Stimulated activated CD4-positive, alpha-beta T cell treated with anti-CD3 and anti-CD28 coated beads, Interleukin-12 subunit alpha, Interleukin-12 subunit beta, amount 100 ng/mL, for 4 hours (primary cell): Measurements from ENCODE around the gene SMC1B.
"Not testable (repeated sequence)": the region's sequence is repeated elsewhere in the genome, so short reads cannot be mapped to it uniquely, and the experiment has no call there.

Experiments
- DNase-seq: peaks from one replicate; pipeline ENCODE4 v3.0.0-alpha.2; 2020

Gene SMC1B

GRCh38 chr22:45413368-45414211 lies at the start of gene SMC1B, which contains the start of gene RIBC2:
Gene SMC1B, minus strand, starts transcription at chr22:45413599. Its CDS starts 32 bp downstream, at chr22:45413567.
Gene RIBC2, plus strand, starts transcription at chr22:45413693. Its CDS starts 194 bp downstream, at chr22:45413887.
- DNase-seq: peak; percentile 80

DNA sequence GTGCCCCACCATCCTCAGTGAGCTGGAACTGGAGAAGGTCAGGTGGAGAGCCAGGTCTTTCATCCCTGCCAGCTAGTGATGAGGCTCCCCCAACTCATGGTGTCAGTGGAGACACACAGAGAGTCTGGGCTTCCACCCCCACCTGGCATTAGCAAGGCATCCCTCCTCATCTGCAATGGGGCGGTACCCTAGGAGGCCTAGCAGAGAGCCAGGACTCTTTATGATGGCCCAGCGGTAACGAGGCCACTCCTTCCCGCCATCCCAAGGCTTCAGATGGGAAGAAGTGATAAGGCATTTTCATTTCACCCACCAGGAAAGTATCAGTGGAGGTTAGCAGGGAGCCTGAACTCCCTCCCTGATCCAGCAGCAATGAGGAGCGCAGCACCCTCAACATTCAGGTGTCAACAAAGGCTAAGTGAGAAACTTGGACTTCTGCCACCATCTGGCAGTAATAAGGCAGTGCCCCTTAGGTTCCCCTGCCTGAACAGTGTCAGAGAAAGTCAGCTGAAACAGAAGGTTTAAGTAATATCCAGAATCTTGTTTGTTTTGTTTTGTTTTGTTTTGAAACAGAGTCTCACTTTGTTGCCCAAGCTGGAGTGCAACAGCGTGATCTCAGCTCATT lies 48.7 kb upstream of the SMC1B start:
- no peak for DNase-seq

- DNase-seq: no peak
These were observed 47.1 kb upstream of the SMC1B start for GRCh38 chr22:45460288-45461109.

- DNase-seq: no peak
These were observed 45.8 kb upstream of the SMC1B start for GRCh38 chr22:45459235-45459634.

GRCh38 chr22:45458532-45458931 lies 45.1 kb upstream of the SMC1B start:
- no peak for DNase-seq

DNA sequence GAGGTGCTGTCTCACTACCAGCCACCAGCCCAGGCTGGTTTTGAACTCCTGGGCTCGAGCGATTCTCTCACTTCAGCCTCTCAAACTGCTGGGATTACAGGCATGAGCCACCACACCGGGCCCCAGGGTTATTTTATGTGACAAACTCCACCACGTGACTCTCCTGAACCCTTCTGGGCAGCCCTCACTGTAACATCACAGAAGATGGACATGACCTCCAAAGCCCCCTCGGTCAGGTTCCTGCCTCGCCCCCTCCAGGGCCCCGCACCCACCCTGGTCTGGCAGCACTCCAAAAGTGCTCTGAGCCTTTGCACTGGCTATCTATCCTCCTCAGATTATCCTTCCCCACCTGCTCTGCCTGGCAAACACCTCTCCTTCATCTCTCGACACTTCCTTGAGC lies 43.4 kb upstream of the SMC1B start:
- DNase-seq: no peak

GRCh38 chr22:45455621-45456020 lies 42.2 kb upstream of the SMC1B start:
- no peak for DNase-seq

DNA sequence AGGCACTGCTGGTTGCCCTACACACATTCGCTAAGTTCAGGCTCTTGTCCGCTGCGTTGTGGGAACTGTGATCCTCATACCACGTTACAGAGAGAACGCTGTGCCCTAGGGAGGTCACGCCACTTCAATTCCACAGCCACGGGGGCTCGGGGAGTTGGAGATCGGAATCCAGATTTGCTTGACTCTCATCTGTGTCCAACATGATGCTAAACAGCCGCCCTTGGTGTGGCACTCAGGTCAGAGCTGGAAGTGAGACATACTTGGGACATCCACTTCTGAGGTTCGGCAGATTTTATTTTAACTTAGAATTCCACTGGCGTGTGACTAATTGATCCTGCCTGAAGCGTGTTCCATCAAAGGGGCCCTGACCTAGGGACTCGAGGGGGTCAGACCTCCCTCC lies 41.8 kb upstream of the SMC1B start:
- no peak for DNase-seq

GRCh38 chr22:45454275-45454674 lies 40.9 kb upstream of the SMC1B start:
- DNase-seq: no peak

- no peak for DNase-seq
These were observed 40.4 kb upstream of the SMC1B start for GRCh38 chr22:45453764-45454163.

DNA sequence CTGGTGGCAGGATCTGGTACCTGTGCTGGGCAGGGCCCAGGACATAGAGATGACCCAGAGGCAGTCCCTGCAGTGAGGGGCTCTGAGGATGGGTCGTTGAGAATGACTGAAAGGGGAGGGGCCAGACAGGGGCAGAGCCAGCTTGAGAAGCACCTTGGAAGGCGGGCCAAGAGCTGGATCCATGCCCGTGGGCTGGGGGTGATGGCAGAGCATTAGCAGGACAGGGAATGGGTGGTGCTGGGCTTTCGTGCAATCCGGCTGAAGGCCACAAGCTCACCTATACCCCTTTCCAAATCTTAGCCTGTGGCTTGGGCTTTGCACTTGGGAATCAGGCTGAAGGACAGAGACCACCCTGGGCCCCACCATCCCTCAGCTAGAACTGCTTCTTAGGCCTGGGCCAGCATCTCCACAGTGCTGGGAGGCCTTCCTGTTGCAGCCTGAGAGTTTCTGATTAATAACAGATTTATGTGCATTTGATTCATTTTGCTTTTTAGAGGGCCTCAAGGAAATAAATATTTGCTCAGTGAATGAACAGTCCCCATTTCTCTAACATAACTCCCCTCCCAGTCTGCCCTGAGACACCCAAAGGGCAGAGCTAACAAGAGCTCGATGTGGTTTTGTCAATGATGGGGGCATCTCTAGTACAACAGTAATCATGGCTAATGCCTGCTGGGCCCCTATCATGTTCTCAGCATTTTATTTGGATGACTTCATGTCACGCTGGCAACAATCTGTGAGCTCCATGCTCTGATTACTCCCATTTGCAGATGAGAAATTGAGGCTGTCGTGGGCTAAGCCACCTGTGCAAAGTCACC lies 39.4 kb upstream of the SMC1B start:
- DNase-seq: no peak

DNA sequence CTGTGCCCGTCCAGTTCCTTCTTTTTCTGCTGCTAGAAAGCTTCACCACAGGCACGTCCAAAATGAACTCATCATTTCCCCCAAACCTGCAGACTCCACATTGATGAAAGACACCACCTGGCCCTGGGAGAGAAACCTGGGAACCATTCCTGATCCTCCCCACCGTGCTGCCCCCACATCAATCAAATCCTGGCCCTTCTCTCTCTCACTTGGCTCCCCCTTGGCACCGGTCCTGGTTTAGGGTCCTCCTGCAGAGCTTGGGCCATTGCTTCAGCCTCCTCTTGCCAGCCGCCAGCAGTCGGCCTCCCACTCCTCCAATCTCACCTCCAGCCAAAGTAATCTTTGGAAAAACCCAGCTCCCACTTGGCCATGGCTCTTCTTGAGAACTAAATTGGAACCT lies 38.6 kb upstream of the SMC1B start:
- no peak for DNase-seq

DNA sequence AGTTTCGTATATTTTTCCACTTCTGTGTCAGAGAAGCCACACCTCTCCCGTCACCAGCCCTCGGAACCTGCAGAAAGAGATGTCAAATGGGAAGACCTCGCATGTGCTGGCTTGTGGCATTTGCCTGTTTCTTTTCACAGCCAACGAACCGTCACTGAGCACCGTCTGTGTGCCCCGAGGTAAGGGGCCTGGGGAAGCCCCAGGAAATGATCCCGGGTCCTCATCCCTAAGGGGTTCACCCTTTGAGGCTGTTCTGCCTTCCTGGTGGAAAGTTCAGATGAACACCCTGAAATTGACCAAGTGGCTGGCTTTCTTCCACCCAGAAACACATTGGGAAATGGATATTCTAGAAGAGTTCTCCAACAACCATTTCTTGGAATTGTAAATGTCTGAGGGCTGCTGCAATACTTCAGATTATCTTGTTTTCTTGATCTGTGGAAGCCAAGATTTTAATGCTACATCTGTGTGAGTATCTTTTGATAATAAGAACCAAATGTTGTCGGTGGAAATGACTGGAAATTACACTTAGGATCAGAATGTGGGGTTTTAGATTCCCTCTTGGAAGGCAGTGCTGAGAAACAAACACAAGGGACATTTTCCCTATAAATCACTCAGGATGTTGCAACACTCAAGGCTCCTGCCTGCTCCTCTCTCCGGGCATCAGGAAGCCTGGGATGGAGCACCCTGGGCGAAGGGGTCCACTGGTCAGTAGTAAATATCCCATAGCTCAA lies 37.7 kb upstream of the SMC1B start:
- no peak for DNase-seq

GRCh38 chr22:45450101-45450785 lies 36.8 kb upstream of the SMC1B start:
- no peak for DNase-seq

DNA sequence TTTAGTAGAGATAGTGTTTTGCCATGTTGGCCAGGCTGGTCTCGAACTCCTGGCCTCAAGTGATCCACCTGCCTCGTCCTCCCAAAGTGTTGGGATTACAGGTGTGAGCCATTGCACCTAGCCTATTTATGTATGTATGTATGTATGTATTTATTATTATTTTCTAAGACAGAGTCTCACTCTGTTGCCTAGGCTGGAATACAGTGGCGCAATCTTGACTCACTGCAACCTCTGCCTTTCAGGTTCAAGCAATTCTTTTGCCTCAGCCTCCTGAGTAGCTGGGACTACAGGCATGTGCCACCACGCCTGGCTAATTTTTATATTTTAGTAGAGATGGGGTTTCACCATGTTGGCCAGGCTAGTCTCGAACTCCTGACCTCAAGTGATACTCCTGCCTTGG lies 36.0 kb upstream of the SMC1B start:
- DNase-seq: not testable (repeated sequence)

GRCh38 chr22:45448431-45448830 lies 35.0 kb upstream of the SMC1B start:
- DNase-seq: no peak

- DNase-seq: not testable (repeated sequence)
These were observed 34.2 kb upstream of the SMC1B start for GRCh38 chr22:45447596-45447995.

- no peak for DNase-seq
These were observed 32.8 kb upstream of the SMC1B start for GRCh38 chr22:45446216-45446615.

DNA sequence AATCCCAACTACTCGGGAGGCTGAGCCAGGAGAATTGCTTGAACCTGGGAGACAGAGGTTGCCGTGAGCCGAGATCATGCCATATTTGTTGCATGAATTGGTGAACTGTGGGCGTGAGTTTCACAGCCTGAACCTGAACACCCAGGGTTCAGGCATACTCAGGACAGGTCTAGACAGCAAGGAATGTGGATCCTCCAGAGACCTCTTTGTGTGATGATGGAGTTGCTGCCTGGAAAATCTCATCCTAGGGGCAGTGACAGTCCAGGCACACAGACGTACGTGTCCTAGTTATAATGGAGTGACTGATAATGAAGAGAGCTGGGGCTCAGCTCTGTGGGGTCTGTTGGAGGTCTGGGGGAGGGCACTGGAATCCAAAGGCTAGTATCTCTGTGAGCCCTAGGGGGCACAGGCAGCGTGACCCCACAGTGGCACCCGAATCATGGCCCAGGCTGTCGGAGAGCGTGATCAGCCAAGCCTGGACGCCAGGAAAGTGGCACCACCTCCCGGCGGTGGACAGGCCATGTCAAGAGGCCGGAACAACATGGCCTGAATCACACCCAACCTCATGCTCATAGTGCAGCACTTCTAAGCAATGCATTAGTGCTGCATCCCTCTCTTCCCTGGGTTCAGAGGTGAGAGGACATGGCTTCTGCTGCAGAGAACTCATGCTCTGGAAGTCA lies 31.8 kb upstream of the SMC1B start:
- DNase-seq: no peak

DNA sequence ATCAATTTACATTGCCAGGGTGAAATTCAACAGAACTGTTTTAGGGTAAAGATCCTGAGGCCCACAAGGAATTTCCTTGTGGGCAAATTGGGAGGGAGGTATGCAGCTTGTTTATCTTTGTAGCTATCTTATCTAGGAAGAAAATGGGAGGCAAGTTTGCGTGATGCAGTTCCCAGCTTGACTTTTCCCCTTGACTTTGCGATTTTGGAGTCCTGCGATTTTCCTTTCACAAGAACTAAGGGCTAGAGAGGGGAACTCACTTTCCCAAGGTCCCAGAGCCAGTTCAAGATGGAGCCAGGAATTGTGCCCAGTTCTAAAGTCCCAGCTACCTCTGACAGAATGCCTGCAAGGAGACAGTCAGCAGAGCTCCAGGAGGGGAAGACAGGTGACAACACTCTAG lies 30.8 kb upstream of the SMC1B start:
- no peak for DNase-seq

- DNase-seq: no peak
These were observed 28.7 kb upstream of the SMC1B start for GRCh38 chr22:45442116-45442515.
